C4-2B (cell line): ENCODE measurements around the gene FUBP3.

Experiments used
- ZFX ChIP-seq: fragments of 450-650 bp; IDR thresholded peaks from 2 replicates; pipeline ENCODE4 v1.6.1; 2017
- TF ChIP-seq, protein P1 (sequence below): fragments of 450-650 bp; conservative IDR thresholded peaks from 2 replicates; pipeline ENCODE4 v1.5.1; 2017; ENCODE audit warnings: mild to moderate bottlenecking

DNA sequence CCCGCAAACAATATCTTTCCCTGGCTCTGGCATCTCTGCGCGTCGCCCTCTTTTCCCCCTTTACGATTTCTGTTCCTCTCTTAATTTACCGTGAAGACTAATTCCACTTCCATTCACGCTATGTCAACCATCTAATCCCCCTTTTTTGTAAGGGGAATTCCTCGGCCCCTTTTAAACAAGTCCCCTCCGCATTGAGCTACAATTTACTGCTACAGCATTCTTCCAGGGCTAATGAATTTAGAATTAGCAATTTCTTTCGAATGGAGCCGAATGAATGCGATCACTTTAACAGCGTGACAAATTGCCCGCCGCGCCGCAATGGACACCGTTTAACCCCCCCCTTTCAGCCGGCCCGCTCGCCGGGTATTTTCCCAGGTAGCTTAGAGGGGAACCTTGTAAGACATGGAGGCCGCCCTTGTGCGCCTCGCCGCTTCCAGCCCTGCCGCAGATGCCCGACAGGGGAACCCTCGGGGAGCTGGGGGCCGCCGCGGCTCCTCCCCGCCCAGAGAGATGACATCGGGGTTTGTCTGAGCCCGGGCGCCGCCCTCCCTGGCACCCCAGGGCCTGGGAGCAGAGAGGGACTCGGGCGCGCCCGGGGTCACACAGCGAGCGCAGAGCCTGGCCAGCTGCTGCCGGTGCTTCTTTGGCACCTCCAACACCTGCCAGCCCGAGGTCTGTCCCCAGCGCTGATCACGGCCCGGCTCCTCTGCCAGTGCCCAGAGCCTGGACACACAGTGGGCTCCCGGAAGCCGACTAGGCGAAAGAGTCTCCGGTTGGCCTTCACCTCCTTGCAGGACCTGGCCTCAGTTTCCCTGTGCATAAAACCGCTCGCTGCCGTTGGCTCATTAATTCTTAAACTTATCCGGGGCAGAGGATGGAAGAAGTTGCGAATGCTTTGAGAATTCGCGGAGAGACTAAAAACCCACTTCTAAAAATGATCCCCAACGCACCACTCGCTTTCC, 86.3 kb downstream of the FUBP3 start:
- TF ChIP-seq, protein P1, sequence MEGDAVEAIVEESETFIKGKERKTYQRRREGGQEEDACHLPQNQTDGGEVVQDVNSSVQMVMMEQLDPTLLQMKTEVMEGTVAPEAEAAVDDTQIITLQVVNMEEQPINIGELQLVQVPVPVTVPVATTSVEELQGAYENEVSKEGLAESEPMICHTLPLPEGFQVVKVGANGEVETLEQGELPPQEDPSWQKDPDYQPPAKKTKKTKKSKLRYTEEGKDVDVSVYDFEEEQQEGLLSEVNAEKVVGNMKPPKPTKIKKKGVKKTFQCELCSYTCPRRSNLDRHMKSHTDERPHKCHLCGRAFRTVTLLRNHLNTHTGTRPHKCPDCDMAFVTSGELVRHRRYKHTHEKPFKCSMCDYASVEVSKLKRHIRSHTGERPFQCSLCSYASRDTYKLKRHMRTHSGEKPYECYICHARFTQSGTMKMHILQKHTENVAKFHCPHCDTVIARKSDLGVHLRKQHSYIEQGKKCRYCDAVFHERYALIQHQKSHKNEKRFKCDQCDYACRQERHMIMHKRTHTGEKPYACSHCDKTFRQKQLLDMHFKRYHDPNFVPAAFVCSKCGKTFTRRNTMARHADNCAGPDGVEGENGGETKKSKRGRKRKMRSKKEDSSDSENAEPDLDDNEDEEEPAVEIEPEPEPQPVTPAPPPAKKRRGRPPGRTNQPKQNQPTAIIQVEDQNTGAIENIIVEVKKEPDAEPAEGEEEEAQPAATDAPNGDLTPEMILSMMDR = no peak
- no peak for TF ChIP-seq ZFX
